Hematopoietic multipotent progenitor cell treated with erythropoietin and hydrocortisone succinate and interleukin-3 and kit ligand, for 4 days (in vitro differentiated cells): Measurements from ENCODE around the gene CCDC6.
"Not testable (repeated sequence)": the region's sequence is repeated elsewhere in the genome, so short reads cannot be mapped to it uniquely, and the experiment has no call there.

Experiments
- DNase-seq: peaks from one replicate; pipeline ENCODE4 v3.0.0-alpha.2; 2015

The CCDC6 gene

DNA sequence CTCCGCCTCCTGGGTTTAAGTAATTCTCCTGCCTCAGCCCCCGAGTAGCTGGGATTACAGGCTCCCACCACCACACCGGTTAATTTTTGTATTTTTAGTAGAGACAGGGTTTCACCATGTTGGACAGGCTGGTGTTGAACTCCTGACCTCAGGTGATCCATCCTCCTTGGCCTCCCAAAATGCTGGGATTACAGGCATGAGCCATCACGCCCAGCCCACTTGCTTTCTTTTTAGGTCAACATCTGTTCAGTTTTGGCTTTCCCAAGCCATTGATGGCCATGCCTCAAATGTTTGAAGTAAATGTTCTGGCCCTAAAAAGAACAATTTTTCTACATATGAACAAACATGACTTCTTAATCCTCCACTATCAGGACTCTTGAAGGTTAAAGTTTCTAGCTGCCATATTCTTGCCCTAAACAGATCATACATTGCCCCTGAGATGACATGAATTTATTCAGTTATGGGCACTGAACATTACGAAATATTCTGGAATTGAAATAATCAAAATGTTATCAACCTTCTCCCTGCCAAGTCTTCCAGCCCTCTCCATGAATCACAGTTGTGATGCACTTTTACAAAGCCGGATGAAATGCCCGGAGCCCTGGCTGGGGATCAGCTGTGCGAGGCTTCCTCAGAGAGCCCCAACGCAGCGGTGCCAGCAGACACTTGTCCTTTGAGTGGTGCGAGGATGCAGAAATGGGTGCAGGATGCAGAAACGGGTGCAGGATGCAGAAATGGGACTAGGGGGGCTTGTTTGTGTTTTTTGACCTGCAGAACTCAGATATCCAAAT is 156.0 kb downstream of the CCDC6 start:
- DNase-seq = no peak

DNA sequence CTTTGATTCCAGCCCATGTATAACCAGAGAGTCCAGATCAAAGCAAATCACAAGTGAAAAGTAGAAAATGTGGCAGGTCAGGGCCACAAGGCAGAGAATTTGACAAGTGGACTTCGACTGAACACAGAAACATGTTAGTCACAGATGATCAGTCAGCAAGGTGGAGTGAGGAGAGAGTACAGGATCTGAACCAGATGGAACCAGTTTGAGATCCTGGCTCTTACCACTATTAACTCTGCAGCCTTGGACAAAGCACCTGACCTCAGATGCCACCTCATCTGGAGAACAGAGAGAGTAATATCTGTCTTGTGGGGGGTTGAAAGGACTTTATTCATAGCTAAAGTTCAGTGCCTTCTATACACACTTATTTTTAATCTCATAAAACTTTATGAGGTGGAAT is 157.5 kb downstream of the CCDC6 start:
- no peak for DNase-seq

GRCh38 chr10:59745163-59745650 is 161.1 kb downstream of the CCDC6 start:
- DNase-seq = no peak

DNA sequence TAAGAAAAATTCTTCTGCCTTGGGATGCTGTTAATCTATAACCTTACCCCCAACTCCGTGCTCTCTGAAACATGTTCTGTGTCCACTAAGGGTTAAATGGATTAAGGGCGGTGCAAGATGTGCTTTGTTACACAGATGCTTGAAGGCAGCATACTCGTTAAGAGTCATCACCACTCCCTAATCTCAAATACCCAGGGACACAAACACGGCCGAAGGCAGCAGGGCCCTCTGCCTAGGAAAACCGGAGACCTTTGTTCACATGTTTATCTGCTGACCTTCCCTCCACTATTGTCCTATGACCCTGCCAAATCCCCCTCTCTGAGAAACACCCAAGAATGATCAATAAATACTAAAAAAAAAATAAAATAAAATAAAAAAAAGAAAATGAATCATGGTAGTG is 161.6 kb downstream of the CCDC6 start:
- DNase-seq = not testable (repeated sequence)

DNA sequence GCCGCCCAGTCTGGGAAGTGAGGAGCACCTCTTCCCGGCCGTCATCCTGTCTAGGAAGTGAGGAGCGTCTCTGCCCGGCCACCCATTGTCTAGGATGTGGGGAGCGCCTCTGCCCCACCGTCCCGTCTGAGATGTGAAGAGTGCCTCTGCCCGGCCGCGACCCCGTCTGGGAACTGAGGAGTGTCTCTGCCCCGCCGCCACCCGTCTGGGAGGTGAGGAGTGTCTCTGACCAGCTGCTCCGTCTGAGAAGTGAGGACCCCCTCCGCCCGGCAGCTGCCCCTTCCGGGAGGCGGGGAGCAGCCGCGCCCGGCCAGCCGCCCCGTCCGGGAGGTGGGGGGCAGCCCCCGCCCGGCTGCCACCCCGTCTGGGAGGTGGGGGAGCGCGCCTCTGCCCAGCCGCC is 162.2 kb downstream of the CCDC6 start:
- DNase-seq = not testable (repeated sequence)

- DNase-seq = no peak
Measured at GRCh38 chr10:59741583-59741982, 164.8 kb downstream of the CCDC6 start.

GRCh38 chr10:59741048-59741447 is 165.3 kb downstream of the CCDC6 start:
- no peak for DNase-seq
